Mesenteric fat pad (tissue), 1 donor: ENCODE measurements around the gene MICAL3. TPM values are rescaled to one million over a fixed set of nuclear protein-coding genes. Genes with fewer than 3 reads are reported as not detected.

Experiments used
- DNase-seq: peaks from one replicate; pipeline ENCODE4 v3.0.0-alpha.2; 2020; ENCODE audit warnings: low spot score
- total RNA-seq: library from RNA; stranded (reverse); fragmentation: NEBNext Ultra II Directional; extraction: Animal tissue kit (Norgen Biotek cat#: 25700); gene quantifications from one replicate; pipeline ENCODE4 v1.2.1, GENCODE V29; 2021
- donor health status: DM: yes; HTN: yes; CAD: no.

Gene MICAL3
- total RNA-seq, 1 donor from 2014 or later, result 65.2 TPM

- no peak for DNase-seq
Measured at GRCh38 chr22:17783773-17784480, 240.4 kb downstream of the MICAL3 start.

DNA sequence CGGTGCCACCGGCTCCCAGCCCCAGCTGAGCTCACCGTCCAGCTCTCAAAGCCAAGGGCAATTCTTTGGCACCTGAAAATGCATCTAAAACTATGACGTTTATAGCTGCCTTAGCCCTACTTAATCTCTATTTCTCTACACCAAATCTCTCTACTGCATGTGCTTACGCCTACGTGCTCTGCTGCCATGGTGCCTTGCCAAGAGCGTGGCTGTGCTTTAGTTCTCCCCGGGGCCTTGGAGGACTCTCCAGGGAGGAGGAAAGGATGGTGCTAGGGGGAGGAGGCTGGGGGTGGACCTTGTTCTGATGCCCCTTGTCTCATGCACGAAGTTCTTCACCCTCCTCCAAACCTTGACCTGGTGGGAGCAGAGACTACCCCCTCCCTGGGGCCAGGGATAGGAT is 241.0 kb downstream of the MICAL3 start:
- DNase-seq, result no peak

GRCh38 chr22:17782621-17783020 is 241.7 kb downstream of the MICAL3 start:
- DNase-seq, result no peak

- no peak for DNase-seq
Measured at GRCh38 chr22:17782158-17782557, 242.2 kb downstream of the MICAL3 start.

- DNase-seq, result no peak
Measured at GRCh38 chr22:17781319-17782031, 242.9 kb downstream of the MICAL3 start.

GRCh38 chr22:17780741-17781318 is 243.5 kb downstream of the MICAL3 start:
- no peak for DNase-seq

DNA sequence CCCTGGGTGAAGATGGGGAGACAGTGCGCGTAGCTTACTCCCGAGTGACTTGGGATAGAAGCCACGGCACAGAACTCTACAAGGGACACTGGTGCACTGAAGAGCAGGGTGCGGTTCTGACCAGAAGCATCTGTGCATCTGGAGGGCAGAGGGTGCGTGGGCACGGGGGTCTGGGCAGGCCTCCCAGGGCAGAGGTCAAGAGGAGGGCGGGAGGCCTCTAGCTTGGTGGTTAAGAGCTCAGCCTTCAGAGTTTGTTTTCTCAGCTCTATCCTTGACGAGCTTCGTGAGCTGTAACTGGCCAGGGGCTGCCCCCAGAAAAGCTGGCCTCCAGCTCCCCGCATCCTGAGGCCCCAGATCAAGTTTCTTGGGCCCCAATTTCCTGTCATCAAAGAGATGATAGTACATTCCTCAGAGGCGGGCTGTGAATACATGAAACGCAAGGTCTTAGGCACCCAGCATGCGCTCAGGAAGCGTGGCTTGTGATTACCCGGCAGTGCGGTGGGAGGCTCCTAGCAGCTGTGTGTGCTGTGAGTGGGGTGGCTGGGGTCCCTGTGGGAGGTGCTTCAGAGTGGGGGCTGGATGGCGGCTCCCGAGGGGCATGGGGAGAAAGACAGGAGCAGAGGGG is 244.1 kb downstream of the MICAL3 start:
- no peak for DNase-seq

GRCh38 chr22:17779286-17780115 is 244.9 kb downstream of the MICAL3 start:
- DNase-seq, result no peak

GRCh38 chr22:17778412-17778976 is 245.9 kb downstream of the MICAL3 start:
- no peak for DNase-seq

GRCh38 chr22:17777717-17778044 is 246.7 kb downstream of the MICAL3 start:
- no peak for DNase-seq

DNA sequence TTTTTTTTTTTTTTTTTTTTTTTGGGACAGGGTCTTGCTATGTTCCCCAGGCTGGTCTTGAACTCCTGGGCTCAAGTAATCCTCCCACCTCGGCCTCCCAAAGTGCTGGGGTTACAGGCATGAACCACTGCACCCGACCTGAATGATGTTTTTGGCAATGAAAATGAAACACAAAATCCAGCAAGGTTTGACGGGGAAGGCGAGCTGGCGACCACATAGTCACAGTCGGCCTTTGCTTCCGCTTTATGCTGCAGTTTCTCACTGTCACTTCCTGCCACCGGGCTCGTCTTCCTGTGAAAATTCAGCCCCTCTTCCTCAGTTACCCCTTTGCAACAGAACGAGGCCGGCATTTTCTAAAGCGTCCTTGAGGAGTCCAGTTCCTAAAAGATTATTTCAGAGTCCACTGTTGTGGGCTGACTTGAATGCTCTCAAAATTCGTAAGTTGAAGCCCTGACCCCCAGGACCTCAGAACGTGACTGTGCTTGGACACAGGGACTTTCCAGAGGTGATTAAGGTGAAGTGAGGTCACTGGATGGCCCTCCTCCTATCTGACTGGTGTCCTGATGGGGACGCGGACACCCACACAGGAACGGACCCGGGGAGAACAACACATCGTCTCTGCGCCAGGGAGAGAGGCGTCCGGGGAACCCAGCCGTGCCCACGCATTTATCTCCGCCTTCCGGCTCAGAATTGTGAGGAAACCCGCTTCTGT is 247.2 kb downstream of the MICAL3 start:
- DNase-seq, result no peak

- no peak for DNase-seq
Measured at GRCh38 chr22:17775781-17776465, 248.4 kb downstream of the MICAL3 start.

DNA sequence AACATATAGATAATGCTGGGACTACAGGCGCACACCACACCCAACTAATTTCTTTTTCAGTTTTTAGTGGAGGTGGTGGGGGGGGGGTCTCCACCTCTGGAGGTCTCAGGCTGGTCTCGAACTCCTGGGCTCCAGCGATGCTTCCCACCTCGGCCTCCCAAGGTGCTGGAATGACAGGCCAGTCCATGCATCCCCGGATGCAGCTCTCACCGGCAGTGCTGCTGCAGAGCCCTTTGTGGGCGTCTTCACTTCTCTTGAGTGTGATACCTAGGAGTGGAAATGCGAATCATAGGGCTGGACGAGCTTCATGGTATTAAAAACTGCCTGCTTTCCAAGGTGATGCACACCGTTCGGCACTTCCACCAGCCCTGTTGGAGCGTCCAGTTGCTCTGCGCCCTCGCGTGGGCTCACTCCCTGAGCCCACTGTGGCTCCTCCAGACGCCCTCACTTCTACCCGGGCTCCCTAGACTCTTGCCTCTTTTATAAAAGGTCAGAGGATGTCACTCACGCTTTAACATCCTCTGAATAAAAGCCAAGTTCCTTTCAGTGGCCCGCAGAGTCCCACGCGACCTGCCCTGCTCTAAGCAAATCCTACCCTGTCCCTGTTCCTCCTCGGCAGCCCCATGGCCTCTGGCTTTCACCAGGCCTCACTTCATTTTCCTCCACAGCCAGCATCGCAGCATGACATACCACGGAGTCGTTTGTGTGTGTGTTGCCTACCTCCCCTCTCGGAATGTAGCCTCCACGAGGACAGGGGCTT is 249.3 kb downstream of the MICAL3 start:
- DNase-seq, result no peak

GRCh38 chr22:17774206-17774925 is 250.0 kb downstream of the MICAL3 start, which contains the start of gene BID:
Gene BID, minus strand, starts transcription at chr22:17774469. Its CDS starts 24,353 bp downstream, at chr22:17750116.
- no peak for DNase-seq

GRCh38 chr22:17773606-17774205 is 250.7 kb downstream of the MICAL3 start:
- no peak for DNase-seq

GRCh38 chr22:17772958-17773605 is 251.3 kb downstream of the MICAL3 start:
- DNase-seq, result no peak
